ENCODE measurements around the gene FAF2. TPM values are rescaled to one million over a fixed set of nuclear protein-coding genes. Genes with fewer than 3 reads are reported as not detected.
"Not testable (repeated sequence)": the region's sequence is repeated elsewhere in the genome, so short reads cannot be mapped to it uniquely, and the experiment has no call there.

Gene FAF2
- total and polyA plus RNA-seq, 3 donors from 2014 or later, result 53.9 to 57.6 (median 55.0) TPM

GRCh38 chr5:176486189-176486757 is 38.1 kb downstream of the FAF2 start:
- WGBS, 2 donors, result 88 to 90% methylated on average over 7 of the region's 7 CpGs
- H3K27ac ChIP-seq, result no peak overlapping the region
- no peak for DNase-seq
- H3K9me3 ChIP-seq, result no peaks in the 10 kb centered on the region
- no peak overlapping the region for H3K4me3 ChIP-seq
- intact Hi-C loops (cut with DNase I; ENCODE audit: low total_unique reads), result no loop called here
- TF ChIP-seq, protein P1, sequence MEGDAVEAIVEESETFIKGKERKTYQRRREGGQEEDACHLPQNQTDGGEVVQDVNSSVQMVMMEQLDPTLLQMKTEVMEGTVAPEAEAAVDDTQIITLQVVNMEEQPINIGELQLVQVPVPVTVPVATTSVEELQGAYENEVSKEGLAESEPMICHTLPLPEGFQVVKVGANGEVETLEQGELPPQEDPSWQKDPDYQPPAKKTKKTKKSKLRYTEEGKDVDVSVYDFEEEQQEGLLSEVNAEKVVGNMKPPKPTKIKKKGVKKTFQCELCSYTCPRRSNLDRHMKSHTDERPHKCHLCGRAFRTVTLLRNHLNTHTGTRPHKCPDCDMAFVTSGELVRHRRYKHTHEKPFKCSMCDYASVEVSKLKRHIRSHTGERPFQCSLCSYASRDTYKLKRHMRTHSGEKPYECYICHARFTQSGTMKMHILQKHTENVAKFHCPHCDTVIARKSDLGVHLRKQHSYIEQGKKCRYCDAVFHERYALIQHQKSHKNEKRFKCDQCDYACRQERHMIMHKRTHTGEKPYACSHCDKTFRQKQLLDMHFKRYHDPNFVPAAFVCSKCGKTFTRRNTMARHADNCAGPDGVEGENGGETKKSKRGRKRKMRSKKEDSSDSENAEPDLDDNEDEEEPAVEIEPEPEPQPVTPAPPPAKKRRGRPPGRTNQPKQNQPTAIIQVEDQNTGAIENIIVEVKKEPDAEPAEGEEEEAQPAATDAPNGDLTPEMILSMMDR (IDR thresholded peaks at IDR 0.05), result no peak
- no peak for TF ChIP-seq POLR2A (IDR thresholded peaks at IDR 0.05)
- H3K36me3 ChIP-seq (ENCODE audit: low read depth, missing control alignments), result no peaks in the 10 kb centered on the region
- H3K27me3 ChIP-seq, result no peaks in the 10 kb centered on the region
- no peaks in the 10 kb centered on the region for H3K4me1 ChIP-seq

DNA sequence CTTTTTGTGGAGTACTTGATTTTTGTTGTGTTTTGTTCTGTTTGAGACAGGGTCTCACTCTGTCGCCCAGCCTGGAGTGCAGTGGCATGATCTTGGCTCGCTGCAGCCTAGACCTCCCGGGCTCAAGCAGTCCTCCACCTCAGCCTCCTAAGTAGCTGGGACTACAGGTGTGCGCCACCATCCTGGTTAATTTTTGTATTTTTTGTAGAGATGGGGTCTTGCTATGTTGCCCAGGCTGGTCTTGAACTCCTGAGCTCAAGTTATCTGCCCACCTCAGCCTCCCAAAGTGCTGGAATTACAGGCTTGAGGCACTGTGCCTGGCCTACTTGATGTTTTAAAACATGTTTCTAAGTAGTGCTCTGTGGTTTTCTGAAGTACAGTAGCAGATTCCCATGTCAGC is 39.0 kb downstream of the FAF2 start:
- H3K9me3 ChIP-seq; DNase-seq; H3K27ac ChIP-seq; intact Hi-C loops (cut with DNase I; ENCODE audit: low total_unique reads); H3K36me3 ChIP-seq (ENCODE audit: low read depth, missing control alignments); H3K4me3 ChIP-seq; H3K27me3 ChIP-seq; H3K4me1 ChIP-seq: not testable (repeated sequence)
- 97% methylated on average over 4 of the region's 4 CpGs for WGBS, 2 donors

GRCh38 chr5:176489077-176489476 is 40.9 kb downstream of the FAF2 start:
- no peaks in the 10 kb centered on the region for H3K9me3 ChIP-seq

GRCh38 chr5:176490301-176490700 is 42.1 kb downstream of the FAF2 start:
- DNase-seq, result no peak
- intact Hi-C loops (cut with DNase I; ENCODE audit: low total_unique reads), result no loop called here
- Histone ChIP-seq H3K4me3 (no peak overlapping the region), H3K4me1 (no peaks in the 10 kb centered on the region), H3K27me3 (no peaks in the 10 kb centered on the region), H3K36me3 (ENCODE audit: low read depth, missing control alignments) (no peaks in the 10 kb centered on the region), H3K27ac (no peak overlapping the region), H3K9me3 (no peaks in the 10 kb centered on the region)
- 77 to 88% methylated on average over 1 of the region's 1 CpG for WGBS, 2 donors
- TF ChIP-seq POLR2A (IDR thresholded peaks at IDR 0.05), result no peak
- TF ChIP-seq, protein P1 (IDR thresholded peaks at IDR 0.05), result no peak

More at GRCh38 chr5:176489077-176489476, 40.9 kb downstream of the FAF2 start:
- no peaks in the 10 kb centered on the region for H3K27me3 ChIP-seq
- H3K4me3 ChIP-seq, result no peak overlapping the region
- H3K36me3 ChIP-seq (ENCODE audit: low read depth, missing control alignments), result no peaks in the 10 kb centered on the region
- H3K4me1 ChIP-seq, result no peaks in the 10 kb centered on the region
- no peak for DNase-seq
- no peak overlapping the region for H3K27ac ChIP-seq
- 96 to 100% methylated on average over 1 of the region's 1 CpG for WGBS, 2 donors
- intact Hi-C loops (cut with DNase I; ENCODE audit: low total_unique reads), result no loop called here
- TF ChIP-seq, protein P1 (IDR thresholded peaks at IDR 0.05), result no peak
- TF ChIP-seq POLR2A (IDR thresholded peaks at IDR 0.05), result no peak

GRCh38 chr5:176491101-176491502 is 42.9 kb downstream of the FAF2 start:
- Histone ChIP-seq H3K36me3 (ENCODE audit: low read depth, missing control alignments) (no peaks in the 10 kb centered on the region), H3K27ac (no peak overlapping the region)

More at GRCh38 chr5:176491101-176491502, 42.9 kb downstream of the FAF2 start:
- TF ChIP-seq POLR2A (IDR thresholded peaks at IDR 0.05), result no peak
- TF ChIP-seq, protein P1 (IDR thresholded peaks at IDR 0.05), result no peak
- H3K9me3 ChIP-seq, result no peaks in the 10 kb centered on the region
- no peak overlapping the region for H3K4me3 ChIP-seq
- no peaks in the 10 kb centered on the region for H3K4me1 ChIP-seq
- DNase-seq, result no peak
- no peaks in the 10 kb centered on the region for H3K27me3 ChIP-seq
- 76 to 81% methylated on average over 3 of the region's 3 CpGs for WGBS, 2 donors
- intact Hi-C loops (cut with DNase I; ENCODE audit: low total_unique reads), result no loop called here
